Naive thymus-derived CD8-positive, alpha-beta T cell (primary cell): ENCODE measurements around the gene SCNM1. TPM values are rescaled to one million over a fixed set of nuclear protein-coding genes. Genes with fewer than 3 reads are reported as not detected.
A peak's percentile ranks its signal among the peaks of the same experiment; 100 is the strongest.
"Not testable (repeated sequence)": the region's sequence is repeated elsewhere in the genome, so short reads cannot be mapped to it uniquely, and the experiment has no call there.

Source experiments
- ATAC-seq, 2 donors: fragments of 150-1000 bp; cut with Tn5 transposase in 1 of 2; sonication (Bioruptor Pico), chemical (Tn5 transposase) in 1 of 2; 1 replicate in 1 of 2; 2 replicates in 1 of 2; pipeline ENCODE4 v1.10.0; 2021; ENCODE audit warnings: mild to moderate bottlenecking in 2 of 2, moderate library complexity in 2 of 2
- POLR2A ChIA-PET: fragments of 350-600 bp; sonication (Branson Sonifier 250); formaldehyde crosslinking; loops from one replicate; lab custom pipeline; 2021; ENCODE audit warnings: antibody characterized with exemption; lab: Charles Lee
- DNase-seq, 10 donors: peaks; one replicate each; pipeline versions ENCODE4 v3.0.0 to v3.0.0-alpha.2; 2020 to 2022
- H3K27ac Mint-ChIP-seq, 10 donors: one replicate each; pipeline ENCODE4 v1.8.0; 2020 to 2022; ENCODE audit warnings: mild to moderate bottlenecking in 10 of 10, mixed read lengths in 10 of 10, moderate library complexity in 4 of 10, inconsistent platforms in 1 of 10
- H3K27me3 Mint-ChIP-seq, 5 donors: one replicate each; pipeline ENCODE4 v1.8.0; 2021 to 2022; ENCODE audit warnings: mixed read lengths in 5 of 5
- H3K36me3 Mint-ChIP-seq, 3 donors: one replicate each; pipeline ENCODE4 v1.8.0; 2020 to 2022; ENCODE audit warnings: mixed read lengths in 3 of 3, mild to moderate bottlenecking in 2 of 3, inconsistent platforms in 1 of 3
- H3K4me1 Mint-ChIP-seq, 4 donors: one replicate each; pipeline ENCODE4 v1.8.0; 2021 to 2022; ENCODE audit warnings: mixed read lengths in 4 of 4
- H3K4me3 Mint-ChIP-seq, 10 donors: one replicate each; pipeline ENCODE4 v1.8.0; 2020 to 2022; ENCODE audit warnings: mild to moderate bottlenecking in 10 of 10, mixed read lengths in 10 of 10, moderate library complexity in 6 of 10, inconsistent platforms in 1 of 10
- H3K9me3 Mint-ChIP-seq, 9 donors: one replicate each; pipeline ENCODE4 v1.8.0; 2020 to 2022; ENCODE audit warnings: mixed read lengths in 9 of 9, mild to moderate bottlenecking in 3 of 9, inconsistent platforms in 1 of 9, moderate library complexity in 1 of 9
- polyA plus RNA-seq, 3 donors: library from polyadenylated mRNA; unstranded; fragments of 300-500 nt; fragmentation: Illumina TruSeq; gene quantifications; one replicate each; pipeline ENCODE4 v1.2.3, GENCODE V29; 2021
- total RNA-seq, 8 experiments: library from RNA in 2 of 8; stranded (reverse) in 2 of 8; gene quantifications; one replicate each; pipeline ENCODE4 v1.2.3 and lab custom pipeline; 2021 to 2026

The SCNM1 gene
- total and polyA plus RNA-seq, 5 experiments from 2014 or later, result 53.7 to 74.2 (median 63.5) TPM

DNA sequence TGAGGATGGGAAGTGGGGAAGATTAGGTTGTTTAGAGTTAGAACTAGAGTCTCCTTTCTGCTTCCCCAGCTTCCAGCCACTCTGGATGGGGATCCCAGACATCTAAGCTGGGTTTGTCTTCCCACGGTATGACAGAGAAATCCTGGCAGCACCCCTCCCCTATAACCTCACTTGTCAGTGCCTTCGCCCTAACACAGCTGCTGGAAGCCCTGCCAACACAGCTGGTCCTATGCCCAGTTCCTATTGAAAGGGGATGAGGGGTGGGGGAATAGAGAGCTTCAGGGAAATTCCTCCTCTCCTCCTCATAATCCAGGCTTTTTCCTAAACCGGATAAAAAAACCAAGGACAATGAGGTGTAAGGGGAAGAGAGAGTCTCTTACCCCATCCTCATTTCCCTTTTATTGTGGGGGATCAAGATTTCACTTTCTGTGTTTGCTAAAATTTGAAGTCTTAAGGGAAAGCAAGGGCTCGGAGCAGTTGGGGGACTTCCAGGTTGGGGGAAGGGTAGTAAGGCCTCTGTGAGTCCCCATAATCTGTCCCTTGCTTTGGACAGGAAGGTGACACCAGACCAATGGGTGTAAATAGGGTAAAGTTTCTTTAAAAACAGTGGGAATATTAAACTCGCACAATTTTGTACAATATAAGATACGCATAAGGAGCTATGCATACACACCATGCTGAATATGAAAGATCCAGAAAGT, 9.2 kb downstream of the SCNM1 start:
- POLR2A ChIA-PET, result interaction anchor here (1.7 to 3.1 kb wide), 2 partner anchors 9 to 17 kb away, joined by 10 to 15 read pairs; partner anchors contain the start of genes LYSMD1 and SCNM1
- Mint-ChIP-seq H3K4me1 (peaks cover 0 to 13% (median 7%) of the 10 kb centered on the region in 4 donors), H3K27ac (peak overlapping the region in 5 of 10 donors; percentile 25 to 80 (median 57)), H3K4me3 (no peak overlapping the region), H3K27me3 (no peaks in the 10 kb centered on the region), H3K36me3 (peaks cover 0 to 79% (median 10%) of the 10 kb centered on the region in 3 donors), H3K9me3 (no peaks in the 10 kb centered on the region)
- DNase-seq (no peak), ATAC-seq (no peak)

DNA sequence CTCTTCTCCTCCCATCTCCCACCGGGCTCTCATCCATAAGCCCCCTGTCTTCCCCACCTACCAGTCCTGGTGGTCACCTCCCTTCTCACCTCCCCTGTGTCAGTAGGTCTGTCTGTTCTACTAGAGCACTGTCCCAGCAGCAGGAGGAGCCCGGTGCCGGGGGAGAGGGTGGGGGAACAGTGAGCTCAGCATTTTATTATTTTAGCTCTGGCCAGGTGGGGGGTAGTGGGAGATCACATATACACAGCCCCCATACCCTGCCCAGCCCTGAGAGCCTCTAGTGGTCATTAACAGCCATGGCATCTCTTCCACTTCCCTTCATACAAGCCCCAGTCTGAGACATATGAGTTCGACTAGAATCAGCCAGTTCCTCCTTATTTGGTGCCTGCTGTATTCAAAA, 9.9 kb downstream of the SCNM1 start, which contains the start of gene TMOD4:
TMOD4 (minus strand) TSS at position 119 of the 400 bp plus-strand sequence. CDS start 1,106 bp downstream, outside the sequence.
- H3K27me3 Mint-ChIP-seq, result no peaks in the 10 kb centered on the region
- peak; percentile 73 to 78 for ATAC-seq
- H3K9me3 Mint-ChIP-seq, result no peaks in the 10 kb centered on the region
- H3K4me1 Mint-ChIP-seq, result peaks cover 0 to 14% (median 6%) of the 10 kb centered on the region in 4 donors
- H3K27ac Mint-ChIP-seq, result peak within 1 kb of the TSS in 9 of 10 donors; percentile 8 to 80 (median 57)
- H3K36me3 Mint-ChIP-seq, result peaks cover 4 to 83% (median 13%) of the 10 kb centered on the region in 3 donors
- no peak within 1 kb of the TSS for H3K4me3 Mint-ChIP-seq
- POLR2A ChIA-PET, result interaction anchor here (1.7 to 3.1 kb wide), 2 partner anchors 9 to 18 kb away, joined by 10 to 15 read pairs; partner anchors contain the start of genes LYSMD1 and SCNM1
- DNase-seq, result no peak

DNA sequence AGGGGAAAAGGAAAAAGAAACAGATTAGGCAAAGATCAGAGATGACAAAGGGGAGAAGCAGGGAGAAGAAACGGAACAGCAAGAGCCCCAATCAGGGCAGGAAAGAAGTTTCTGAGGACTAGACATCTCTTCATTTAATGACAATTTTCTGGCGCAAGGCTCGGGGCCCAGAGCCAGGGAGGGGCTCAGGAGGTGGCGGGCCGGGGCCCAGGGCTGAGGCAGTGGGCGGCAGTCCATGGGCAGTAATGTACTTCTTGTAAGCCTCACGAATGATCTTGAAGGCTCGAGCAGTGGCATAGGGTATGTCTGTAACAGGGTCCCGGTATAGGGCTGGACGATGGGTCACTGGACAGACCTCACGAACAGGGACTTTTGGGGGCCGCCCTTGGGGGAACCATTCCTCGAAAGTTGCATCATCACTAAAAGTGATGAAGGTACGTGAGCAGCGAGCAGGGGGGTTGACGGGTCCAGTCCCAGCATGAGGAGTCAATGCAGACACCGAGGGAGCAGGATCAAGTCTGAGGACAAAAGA, 10.6 kb downstream of the SCNM1 start:
- H3K4me3 Mint-ChIP-seq, result no peak overlapping the region
- POLR2A ChIA-PET, result interaction anchor here (1.7 to 3.1 kb wide), 2 partner anchors 10 to 19 kb away, joined by 10 to 15 read pairs; partner anchors contain the start of genes LYSMD1 and SCNM1
- no peak for DNase-seq
- H3K9me3 Mint-ChIP-seq, result no peaks in the 10 kb centered on the region
- H3K27me3 Mint-ChIP-seq, result no peaks in the 10 kb centered on the region
- ATAC-seq, result no peak
- H3K27ac Mint-ChIP-seq, result peak overlapping the region in 4 of 10 donors; percentile 8 to 73 (median 40)
- peaks cover 5 to 83% (median 13%) of the 10 kb centered on the region in 3 donors for H3K36me3 Mint-ChIP-seq
- H3K4me1 Mint-ChIP-seq, result peaks cover 0 to 16% (median 7%) of the 10 kb centered on the region in 4 donors

DNA sequence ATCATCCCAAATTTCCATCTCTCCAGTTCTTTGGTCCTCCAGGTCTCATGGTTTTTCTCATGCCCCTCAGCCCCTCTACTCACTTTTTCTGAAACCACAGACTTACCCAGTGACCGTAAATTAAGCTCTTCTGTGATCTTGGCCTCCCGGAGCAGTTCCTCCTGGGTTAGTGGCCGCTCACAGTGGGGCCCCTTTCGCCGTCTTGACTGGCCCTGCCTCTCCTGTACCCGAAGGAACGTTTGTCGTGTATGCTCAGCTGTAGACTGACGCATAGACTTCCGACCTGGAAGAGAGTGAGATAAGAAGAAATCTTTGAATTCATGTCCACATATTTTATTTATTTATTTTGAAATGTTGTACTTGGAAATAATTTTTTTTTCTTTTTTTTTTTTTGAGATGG, 18.3 kb downstream of the SCNM1 start:
- peaks cover 15 to 68% (median 16%) of the 10 kb centered on the region in 3 donors for H3K36me3 Mint-ChIP-seq
- H3K9me3 Mint-ChIP-seq, result no peaks in the 10 kb centered on the region
- POLR2A ChIA-PET, result interaction anchor here (0.8 kb wide), 1 partner anchor 14 kb away, joined by 3 read pairs; no protein-coding TSS in a partner anchor
- H3K27ac Mint-ChIP-seq, result peak overlapping the region in 2 of 10 donors; percentile 41 to 89
- ATAC-seq (no peak), DNase-seq (no peak)
- H3K4me3 Mint-ChIP-seq, result no peak overlapping the region
- no peaks in the 10 kb centered on the region for H3K27me3 Mint-ChIP-seq
- H3K4me1 Mint-ChIP-seq, result peaks cover 17 to 28% (median 20%) of the 10 kb centered on the region in 4 donors

DNA sequence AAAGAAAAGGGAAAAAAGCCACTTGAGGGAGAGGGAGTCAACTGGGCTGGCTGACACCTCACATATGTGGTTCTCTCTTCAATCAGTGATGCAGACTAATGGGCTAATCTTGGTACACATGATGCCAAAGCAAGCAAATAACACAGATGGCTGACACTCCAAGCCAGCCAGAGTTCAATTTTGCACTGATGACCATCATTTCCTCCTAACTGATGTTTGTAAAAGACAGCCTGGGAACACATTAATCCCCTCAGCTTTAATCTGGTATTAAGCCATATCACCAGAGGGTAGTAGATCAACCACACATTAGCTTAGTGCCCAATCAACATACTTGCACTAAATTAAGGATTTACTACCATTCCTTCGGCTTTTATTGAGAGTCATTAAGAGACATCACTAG, 21.3 kb downstream of the SCNM1 start:
- DNase-seq (no peak), ATAC-seq (no peak)
- Mint-ChIP-seq H3K4me3 (peak overlapping the region in 2 of 10 donors; percentile 23 to 74), H3K27ac (peak overlapping the region in 1 of 10 donors; percentile 29), H3K27me3 (no peaks in the 10 kb centered on the region), H3K36me3 (peaks cover 8 to 39% (median 11%) of the 10 kb centered on the region in 3 donors), H3K9me3 (no peaks in the 10 kb centered on the region), H3K4me1 (peaks cover 19 to 43% (median 33%) of the 10 kb centered on the region in 4 donors)
- POLR2A ChIA-PET, result no interaction called here

DNA sequence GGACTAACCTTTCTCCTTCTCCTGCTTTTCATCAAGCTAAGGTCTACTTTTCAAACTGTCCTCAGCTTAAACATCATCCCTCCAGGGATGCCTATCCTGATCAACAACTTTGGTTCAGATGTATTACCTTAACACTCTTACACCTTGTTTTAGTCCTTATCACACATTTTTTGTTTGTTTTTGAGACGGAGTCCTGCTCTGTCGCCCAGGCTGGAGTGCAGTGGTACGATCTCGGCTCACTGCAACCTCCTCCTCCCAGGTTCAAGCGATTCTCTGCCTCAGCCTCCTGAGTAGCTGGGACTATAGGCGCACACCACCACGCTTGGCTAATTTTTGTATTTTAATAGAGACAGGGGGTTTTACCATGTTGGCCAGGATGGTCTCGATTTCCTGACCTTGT, 22.7 kb downstream of the SCNM1 start:
- Mint-ChIP-seq H3K36me3 (peaks cover 0 to 25% (median 3%) of the 10 kb centered on the region in 3 donors), H3K27ac (peak overlapping the region in 7 of 10 donors; percentile 16 to 100 (median 53)), H3K4me3 (peak overlapping the region; percentile 91 to 100 (median 99)), H3K4me1 (peaks cover 16 to 43% (median 33%) of the 10 kb centered on the region in 4 donors)
- DNase-seq, ATAC-seq, H3K9me3 Mint-ChIP-seq, H3K27me3 Mint-ChIP-seq: not testable (repeated sequence)
- POLR2A ChIA-PET, result interaction anchor here (0.6 to 2.4 kb wide), 4 partner anchors 9 to 164 kb away, joined by 3 to 41 read pairs (median 5); partner anchors contain the start of genes PI4KB and TNFAIP8L2

DNA sequence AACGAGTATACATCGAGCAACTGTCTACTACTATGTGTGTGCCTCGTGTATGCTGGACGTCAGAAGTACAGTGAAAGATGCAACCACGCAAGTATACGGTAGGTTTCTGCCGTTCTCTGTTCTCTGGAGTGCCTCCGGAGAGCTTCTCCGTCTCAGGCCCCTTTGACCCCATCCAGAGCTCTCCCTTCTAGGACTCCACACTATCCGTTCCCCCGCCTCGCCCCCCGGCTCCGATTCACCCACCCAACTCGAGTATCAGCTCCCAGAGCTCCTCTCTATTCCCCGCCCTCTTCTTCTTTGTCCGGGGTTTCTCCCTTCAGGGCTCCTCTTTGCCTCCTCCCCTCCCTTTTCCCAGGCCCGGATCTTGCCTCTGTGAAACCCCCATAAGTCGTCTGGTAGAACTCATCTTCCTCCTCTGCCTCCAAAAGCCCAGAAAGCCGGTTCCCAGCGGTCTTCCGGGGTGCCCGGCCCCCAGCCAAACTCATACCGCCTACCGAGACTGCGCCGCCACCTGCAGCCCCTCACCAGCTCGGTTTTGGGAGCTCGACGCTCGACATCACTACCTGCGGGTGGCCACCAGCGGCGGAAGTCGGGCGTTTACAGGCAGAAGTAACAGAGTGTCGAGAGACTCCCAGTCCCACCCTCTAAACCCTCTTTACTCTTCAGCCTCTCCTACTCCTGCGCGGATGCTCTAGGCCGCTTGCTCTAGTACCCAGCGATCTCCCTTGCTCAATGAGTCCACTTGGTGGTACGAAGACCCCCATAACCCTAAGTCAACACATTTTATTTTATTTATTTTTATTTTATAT, 23.9 kb downstream of the SCNM1 start, which contains the start of gene VPS72:
VPS72 (minus strand) TSS at position 561 of the 809 bp plus-strand sequence; CDS start at position 485, 76 bp downstream.
- peaks cover 14 to 43% (median 33%) of the 10 kb centered on the region in 4 donors for H3K4me1 Mint-ChIP-seq
- POLR2A ChIA-PET, result interaction anchor here (0.6 to 2.4 kb wide), 20 partner anchors 9 to 209 kb away, joined by 3 to 41 read pairs (median 5); partner anchors contain the start of genes LYSMD1, PI4KB, PIP5K1A and PSMB4
- H3K4me3 Mint-ChIP-seq, result peak within 1 kb of the TSS; percentile 91 to 100 (median 99)
- H3K27ac Mint-ChIP-seq, result peak within 1 kb of the TSS; percentile 96 to 100 (median 98)
- H3K9me3 Mint-ChIP-seq, result no peaks in the 10 kb centered on the region
- DNase-seq (peak; percentile 75 to 91 (median 82)), ATAC-seq (peak; percentile 92 to 93)
- H3K27me3 Mint-ChIP-seq, result no peaks in the 10 kb centered on the region
- peaks cover 0 to 13% (median 0%) of the 10 kb centered on the region in 3 donors for H3K36me3 Mint-ChIP-seq

DNA sequence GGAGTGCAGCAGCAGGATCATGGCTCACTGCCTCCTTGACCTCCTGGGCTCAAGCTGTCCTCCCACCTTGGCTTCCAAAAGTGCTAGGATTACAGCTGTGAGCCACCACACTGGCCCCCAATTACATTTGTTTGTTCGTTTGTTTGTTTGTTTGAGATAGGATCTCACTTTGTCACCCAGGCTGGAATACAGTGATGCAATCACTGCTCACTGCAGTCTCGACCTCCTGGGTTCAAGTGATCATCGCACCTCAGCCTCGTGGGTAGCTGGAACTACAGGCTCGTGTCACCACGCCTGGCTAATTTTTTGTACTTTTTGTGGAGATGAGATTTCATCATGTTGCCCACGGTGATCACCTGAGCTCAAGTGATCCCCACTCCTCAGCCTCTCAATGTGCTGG, 26.1 kb downstream of the SCNM1 start:
- POLR2A ChIA-PET, result interaction anchor here (0.6 to 0.7 kb wide), 4 partner anchors 44 to 135 kb away, joined by 3 read pairs; partner anchors contain the start of gene PI4KB

DNA sequence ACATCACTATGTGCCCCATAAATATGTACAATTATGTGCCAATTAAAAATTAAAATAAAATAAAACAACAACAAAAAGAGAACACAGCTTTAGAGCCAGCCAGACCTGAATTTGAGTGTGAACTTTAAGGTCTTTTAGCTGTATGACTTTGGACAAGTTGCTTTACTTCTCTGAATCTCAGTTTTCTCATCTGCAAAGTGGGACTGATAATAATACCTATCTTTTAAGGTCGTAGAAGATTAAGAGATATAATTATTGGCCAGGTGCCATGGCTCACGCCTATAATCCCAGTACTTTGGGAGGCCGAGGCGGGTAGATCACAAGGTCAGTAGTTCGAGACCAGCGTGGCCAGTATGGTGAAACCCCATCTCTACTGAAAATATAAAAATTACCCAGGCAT, 27.4 kb downstream of the SCNM1 start:
- Mint-ChIP-seq H3K36me3 (peaks cover 0 to 2% (median 0%) of the 10 kb centered on the region in 3 donors), H3K4me1 (peaks cover 21 to 40% (median 32%) of the 10 kb centered on the region in 4 donors), H3K4me3 (no peak overlapping the region), H3K27me3 (peaks cover 0 to 2% (median 0%) of the 10 kb centered on the region in 5 donors), H3K9me3 (no peaks in the 10 kb centered on the region), H3K27ac (no peak overlapping the region)
- POLR2A ChIA-PET, result interaction anchor here (0.6 kb wide), 2 partner anchors 69 to 82 kb away, joined by 3 to 6 read pairs; no protein-coding TSS in a partner anchor
- no peak for ATAC-seq
- DNase-seq, result no peak

More for the DNA sequence above, 26.1 kb downstream of the SCNM1 start:
- Mint-ChIP-seq H3K27ac (no peak overlapping the region), H3K4me1 (peaks cover 17 to 41% (median 32%) of the 10 kb centered on the region in 4 donors), H3K36me3 (no peaks in the 10 kb centered on the region), H3K9me3 (no peaks in the 10 kb centered on the region), H3K27me3 (peaks cover 0 to 2% (median 0%) of the 10 kb centered on the region in 5 donors), H3K4me3 (peak overlapping the region in 1 of 10 donors; percentile 34)
- DNase-seq (no peak), ATAC-seq (no peak)

DNA sequence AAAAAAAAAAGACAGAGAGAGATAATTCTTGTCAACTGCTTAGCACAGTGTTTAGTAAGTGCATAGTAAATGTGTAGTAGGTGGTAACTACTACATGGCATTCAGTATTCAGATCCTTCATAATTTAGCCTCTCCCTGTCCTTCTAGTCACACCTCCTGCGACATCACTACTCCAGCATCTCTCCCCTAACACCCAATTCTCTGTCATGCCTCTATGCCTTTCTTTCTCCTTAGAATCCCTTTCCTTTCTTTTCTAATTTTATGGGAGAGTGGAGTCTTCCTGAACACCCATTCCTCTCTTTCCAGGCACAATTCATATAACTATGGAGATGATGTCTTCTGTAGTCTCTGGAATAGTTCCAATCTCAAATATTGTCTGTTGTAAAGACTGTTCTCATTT, 27.9 kb downstream of the SCNM1 start:
- H3K4me1 Mint-ChIP-seq, result peaks cover 22 to 37% (median 33%) of the 10 kb centered on the region in 4 donors
- peaks cover 0 to 4% (median 0%) of the 10 kb centered on the region in 3 donors for H3K36me3 Mint-ChIP-seq
- no peaks in the 10 kb centered on the region for H3K9me3 Mint-ChIP-seq
- DNase-seq, result no peak
- POLR2A ChIA-PET, result interaction anchor here (0.6 kb wide), 1 partner anchor 81 kb away, joined by 3 read pairs; no protein-coding TSS in a partner anchor
- ATAC-seq, result no peak
- peaks cover 0 to 3% (median 0%) of the 10 kb centered on the region in 5 donors for H3K27me3 Mint-ChIP-seq
- H3K27ac Mint-ChIP-seq, result no peak overlapping the region
- H3K4me3 Mint-ChIP-seq, result no peak overlapping the region

DNA sequence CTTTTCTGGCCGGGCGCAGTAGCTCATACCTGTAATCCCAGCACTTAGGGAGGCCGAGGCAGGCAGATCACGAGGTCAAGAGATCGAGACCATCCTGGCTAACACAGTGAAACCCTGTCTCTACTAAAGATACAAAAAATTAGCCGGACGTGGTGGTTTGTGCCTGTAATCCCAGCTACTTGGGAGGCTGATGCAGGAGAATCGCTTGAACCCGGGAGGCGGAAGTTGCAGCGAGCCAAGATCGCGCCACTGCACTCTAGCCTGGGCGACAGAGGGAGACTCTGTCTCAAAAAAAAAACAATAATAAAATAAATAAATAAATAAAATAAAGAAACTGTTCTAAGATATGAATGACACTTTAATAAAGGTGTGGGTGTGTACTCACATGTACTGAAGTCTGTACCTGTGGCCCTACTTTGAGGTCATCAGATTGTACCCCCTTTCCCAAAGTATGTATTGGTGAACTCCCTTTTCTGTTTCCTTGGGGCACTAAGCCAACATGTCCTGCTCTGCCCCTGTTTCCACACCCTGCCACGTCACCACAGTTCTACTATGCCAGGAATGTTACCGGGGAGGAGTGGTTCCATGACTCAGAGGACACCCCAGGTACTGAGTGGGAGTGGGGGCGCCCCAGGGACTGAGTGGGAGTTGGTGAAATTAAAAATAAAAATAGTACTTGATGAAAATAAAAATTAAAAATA, 29.1 kb downstream of the SCNM1 start:
- not testable (repeated sequence) for H3K27ac Mint-ChIP-seq, H3K9me3 Mint-ChIP-seq, DNase-seq, H3K27me3 Mint-ChIP-seq, H3K36me3 Mint-ChIP-seq, ATAC-seq
- POLR2A ChIA-PET, result interaction anchor here (0.6 to 0.8 kb wide), 3 partner anchors 17 to 163 kb away, joined by 3 to 7 read pairs (median 4); no protein-coding TSS in a partner anchor
- Mint-ChIP-seq H3K4me3 (peak overlapping the region in 1 of 10 donors; percentile 39), H3K4me1 (peaks cover 27 to 37% (median 34%) of the 10 kb centered on the region in 4 donors)
